WI38 (cell line): ENCODE measurements around the gene MARCHF5.
"Not testable (repeated sequence)": the region's sequence is repeated elsewhere in the genome, so short reads cannot be mapped to it uniquely, and the experiment has no call there.

Source experiments
- H3K4me3 ChIP-seq: 2 replicates; pipeline ENCODE4 v1.5.1; 2011; ENCODE audit warnings: low read depth, mild to moderate bottlenecking, control low read depth, low read length
- TF ChIP-seq, protein P1 (sequence below): IDR thresholded peaks from 2 replicates; pipeline ENCODE4 v1.5.1; 2012; ENCODE audit warnings: low read depth, mild to moderate bottlenecking, control low read depth, low read length

MARCHF5 gene

DNA sequence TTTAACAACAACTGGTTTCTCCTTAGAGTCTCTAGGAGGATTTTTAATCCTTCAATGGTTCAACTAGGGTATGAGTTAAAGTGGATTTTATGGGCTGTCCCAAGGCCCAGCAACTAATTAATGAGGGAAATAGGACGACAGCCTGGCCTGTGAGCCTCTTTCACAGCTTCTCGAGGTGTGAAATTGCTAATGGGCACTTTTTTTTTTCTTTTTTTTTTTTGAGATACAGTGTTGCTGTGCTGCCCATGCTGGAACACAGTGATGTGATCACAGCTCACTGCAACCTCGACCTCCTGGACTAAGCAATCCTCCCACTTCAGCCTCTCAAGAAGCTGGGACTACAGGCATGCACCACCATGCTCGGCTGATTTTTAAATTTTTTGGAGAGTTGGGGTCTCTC is 87.0 kb downstream of the MARCHF5 start:
- TF ChIP-seq, protein P1, sequence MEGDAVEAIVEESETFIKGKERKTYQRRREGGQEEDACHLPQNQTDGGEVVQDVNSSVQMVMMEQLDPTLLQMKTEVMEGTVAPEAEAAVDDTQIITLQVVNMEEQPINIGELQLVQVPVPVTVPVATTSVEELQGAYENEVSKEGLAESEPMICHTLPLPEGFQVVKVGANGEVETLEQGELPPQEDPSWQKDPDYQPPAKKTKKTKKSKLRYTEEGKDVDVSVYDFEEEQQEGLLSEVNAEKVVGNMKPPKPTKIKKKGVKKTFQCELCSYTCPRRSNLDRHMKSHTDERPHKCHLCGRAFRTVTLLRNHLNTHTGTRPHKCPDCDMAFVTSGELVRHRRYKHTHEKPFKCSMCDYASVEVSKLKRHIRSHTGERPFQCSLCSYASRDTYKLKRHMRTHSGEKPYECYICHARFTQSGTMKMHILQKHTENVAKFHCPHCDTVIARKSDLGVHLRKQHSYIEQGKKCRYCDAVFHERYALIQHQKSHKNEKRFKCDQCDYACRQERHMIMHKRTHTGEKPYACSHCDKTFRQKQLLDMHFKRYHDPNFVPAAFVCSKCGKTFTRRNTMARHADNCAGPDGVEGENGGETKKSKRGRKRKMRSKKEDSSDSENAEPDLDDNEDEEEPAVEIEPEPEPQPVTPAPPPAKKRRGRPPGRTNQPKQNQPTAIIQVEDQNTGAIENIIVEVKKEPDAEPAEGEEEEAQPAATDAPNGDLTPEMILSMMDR: no peak
- H3K4me3 ChIP-seq: no peak overlapping the region

DNA sequence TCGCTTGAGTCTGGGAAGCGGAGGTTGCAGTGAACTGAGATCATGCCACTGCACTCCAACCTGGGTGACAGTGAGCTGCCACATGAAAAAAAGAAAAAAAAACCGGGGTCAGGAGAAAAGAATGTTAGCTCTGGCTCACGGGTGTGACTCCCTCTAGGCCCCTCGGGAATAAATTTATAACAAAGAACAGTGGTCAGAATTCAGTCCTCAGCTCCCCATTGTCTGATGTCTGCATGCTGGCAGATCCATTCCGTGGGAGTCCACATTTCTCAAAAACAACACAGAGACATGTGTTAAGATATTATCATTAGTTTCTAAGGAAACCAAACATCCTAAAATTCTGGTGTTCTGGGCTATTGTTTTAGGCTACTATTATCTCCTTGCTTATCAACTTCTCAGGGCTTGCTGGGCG is 90.6 kb downstream of the MARCHF5 start:
- TF ChIP-seq, protein P1: no peak
- no peak overlapping the region for H3K4me3 ChIP-seq

DNA sequence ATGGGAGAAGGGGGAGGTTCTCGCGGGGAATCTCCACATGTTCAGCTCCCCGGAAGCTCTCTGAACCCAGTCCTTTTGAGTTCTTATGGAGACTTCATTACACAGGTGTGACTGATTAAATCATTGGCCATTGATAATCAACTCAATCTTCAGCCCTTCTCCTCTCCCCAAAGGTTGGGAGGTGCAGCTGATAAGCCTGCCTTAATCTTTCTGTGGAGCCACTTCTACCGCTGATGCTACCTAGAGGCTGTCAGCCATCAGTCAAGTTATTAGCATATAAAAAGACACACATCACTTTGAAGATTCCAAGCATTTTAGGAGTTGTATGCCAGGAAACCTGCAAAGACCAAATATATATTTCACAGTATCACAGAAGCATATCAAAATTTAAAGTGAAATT is 91.7 kb downstream of the MARCHF5 start:
- no peak overlapping the region for H3K4me3 ChIP-seq

DNA sequence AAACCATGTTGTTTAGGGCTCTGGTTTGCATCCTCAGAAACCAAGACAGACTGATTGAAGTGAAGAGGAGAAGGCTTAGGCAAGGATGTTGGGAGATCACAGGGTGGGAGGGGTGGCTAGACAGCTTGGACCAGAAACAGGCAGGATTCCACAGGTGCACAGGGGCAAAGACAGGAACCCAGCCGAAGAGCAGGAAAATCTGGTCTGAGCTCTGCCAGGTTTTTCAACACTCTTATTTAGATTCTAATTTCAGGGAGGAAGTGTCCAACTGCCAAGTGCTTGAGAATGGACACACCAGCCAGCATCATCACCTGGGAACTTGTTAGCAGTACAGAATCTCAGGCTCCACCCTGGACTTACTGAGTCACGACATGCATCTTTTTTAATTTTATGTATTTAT is 93.8 kb downstream of the MARCHF5 start:
- no peak overlapping the region for H3K4me3 ChIP-seq
- TF ChIP-seq, protein P1: no peak

More for the DNA sequence above, 91.7 kb downstream of the MARCHF5 start:
- TF ChIP-seq, protein P1: no peak

DNA sequence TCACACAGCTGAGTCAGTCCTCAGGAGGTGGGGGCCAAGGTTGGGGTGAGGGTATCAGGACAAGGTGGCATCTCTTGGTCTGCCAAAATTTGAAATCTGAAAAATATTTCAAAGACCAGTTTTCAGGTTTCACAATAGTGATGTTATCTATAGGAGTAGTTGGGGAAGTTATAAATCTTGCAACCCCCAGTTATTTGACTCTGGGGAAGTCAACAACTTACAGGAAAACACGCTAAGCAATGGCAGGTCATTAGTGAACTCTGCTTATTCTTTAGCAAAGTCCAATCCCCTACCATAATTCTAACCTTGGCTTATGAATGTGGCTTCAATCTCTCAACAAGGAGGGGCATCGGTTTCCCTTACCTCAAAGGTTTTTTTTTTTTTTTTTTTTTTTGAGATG is 94.9 kb downstream of the MARCHF5 start:
- no peak overlapping the region for H3K4me3 ChIP-seq
- TF ChIP-seq, protein P1: no peak

DNA sequence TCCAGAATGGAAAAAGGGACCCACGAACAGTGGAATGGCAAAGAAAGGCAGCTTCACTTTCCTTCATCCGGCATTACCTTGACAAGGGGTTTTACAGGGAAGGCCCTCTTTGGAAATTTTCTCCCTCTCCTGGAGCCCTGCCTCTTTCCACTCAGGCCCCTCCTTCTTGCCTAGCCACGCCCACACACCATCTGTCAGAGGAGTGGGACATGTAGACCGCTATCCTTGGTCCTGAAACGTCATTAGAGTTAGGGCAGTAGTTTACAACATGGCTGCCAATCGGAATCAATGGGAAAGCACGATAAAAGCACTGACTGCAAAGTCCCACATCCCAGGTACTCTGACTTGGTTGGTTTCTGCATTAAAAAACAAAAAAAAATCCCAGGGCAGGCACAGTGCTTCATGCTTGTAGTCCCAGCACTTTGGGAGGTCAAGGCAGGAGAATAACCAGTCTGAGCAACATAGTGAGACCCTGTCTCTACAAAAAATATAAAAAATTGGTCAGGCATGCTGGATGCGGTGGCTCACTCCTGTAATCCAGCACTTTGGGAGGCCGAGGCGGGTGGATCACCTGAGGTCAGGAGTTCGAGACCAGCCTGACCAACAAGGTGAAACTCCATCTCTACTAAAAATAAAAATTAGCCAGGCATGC is 96.4 kb downstream of the MARCHF5 start:
- no peak overlapping the region for H3K4me3 ChIP-seq
- TF ChIP-seq, protein P1: no peak

DNA sequence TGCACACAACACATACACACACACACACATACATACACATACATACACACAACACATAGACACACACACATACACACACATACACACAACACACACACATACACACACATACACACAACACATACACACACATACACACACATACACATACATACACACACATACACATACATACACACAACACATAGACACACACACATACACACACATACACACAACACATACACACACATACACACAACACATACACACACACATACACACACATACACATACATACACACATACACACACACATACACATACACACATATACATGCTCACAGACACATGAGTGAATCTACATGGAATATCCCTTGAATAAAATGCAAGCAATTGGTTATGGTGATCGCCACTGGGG is 102.2 kb downstream of the MARCHF5 start:
- not testable (repeated sequence) for H3K4me3 ChIP-seq

DNA sequence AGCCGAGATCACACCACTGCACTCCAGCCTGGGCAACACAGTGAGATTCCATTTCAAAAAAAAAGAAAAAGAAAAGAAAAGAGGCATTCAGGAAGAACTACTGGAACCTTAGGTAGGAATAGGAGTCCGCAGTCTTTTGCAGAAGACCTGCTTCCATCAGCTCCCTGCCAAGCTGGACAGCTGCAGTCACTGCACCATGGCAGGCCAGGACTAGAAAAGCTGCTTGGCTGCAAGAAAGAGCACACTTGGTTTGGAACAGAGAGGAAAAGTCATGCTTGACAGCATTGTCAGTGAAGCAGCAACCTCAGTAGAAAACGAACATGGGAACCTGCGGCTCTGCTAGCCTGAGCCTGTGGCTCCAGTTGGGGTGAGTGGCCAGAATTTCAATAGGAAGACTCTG is 104.3 kb downstream of the MARCHF5 start:
- TF ChIP-seq, protein P1: no peak
- H3K4me3 ChIP-seq: no peak overlapping the region

DNA sequence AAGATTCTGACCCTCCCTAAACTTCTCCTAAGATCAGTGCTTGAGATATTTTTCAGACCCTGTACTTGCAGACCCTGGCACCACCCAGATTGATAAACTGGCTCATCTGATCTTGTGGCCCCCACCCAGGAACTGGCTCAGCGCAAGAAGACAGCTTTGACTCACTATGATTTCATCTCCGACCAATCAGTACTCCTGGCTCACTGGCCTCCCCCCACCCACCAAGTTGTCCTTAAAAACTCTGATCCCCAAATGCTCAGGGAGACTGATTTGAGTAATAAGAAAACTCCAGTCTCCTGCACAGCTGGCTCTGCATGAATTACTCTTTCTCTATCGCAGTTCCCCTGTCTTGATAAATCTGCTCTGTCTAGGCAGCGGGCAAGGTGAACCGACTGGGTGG is 111.3 kb downstream of the MARCHF5 start:
- not testable (repeated sequence) for H3K4me3 ChIP-seq
